HUDEP-2 (cell line): ENCODE measurements around the gene C19orf12.
"Not testable (repeated sequence)": the region's sequence is repeated elsewhere in the genome, so short reads cannot be mapped to it uniquely, and the experiment has no call there.

ENCODE experiments used
- DNase-seq, 76 experiments: peaks; one replicate each; lab custom pipeline; 2025; ENCODE audit not compliant: unreplicated experiment in 76 of 76; lab: John Stamatoyannopoulos, UW

The C19orf12 gene

DNA sequence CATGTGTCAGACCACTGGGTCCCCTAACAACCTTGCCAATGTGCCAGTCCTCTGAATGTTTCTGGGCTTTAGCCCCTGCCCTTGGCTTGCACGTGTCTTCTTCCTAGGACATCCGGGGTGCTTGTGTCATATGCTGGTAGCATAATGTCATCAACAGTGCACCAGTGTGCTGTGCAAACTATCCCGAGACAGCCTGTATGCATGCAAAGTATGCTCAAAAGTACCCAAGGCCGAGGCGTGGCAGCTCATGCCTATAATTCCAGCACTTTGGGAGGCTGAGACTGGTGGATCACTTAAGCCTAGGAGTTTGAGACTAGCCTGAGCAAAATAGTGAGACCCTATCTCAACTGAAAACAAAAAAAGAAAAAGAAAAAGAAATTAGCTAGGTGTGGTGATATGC is 20.8 kb upstream of the C19orf12 start:
- DNase-seq: no peak

DNA sequence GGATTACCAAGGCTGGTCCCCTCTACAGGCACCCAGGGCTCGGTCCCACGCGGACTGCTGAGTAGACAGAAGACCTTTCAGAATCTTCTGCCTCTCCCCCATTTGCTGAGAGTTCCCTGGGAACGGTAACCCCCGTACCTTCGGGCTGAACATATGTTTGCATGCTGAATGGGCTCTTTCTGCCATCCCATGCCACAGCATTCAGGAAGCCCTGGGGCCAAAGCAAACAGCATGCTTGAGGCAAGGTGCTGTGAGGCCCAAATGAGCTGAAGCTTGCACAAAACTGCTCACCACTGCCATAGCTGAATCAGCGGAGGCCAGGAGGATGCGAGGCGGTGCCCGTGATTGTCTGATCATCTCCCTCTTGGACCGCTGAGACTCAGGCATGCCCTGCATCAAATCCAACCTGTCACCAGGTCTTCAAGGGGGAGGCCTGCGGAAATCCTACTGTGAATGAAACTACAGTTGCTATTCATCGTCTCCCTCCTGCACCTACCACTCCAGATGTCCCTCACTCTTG is 16.3 kb upstream of the C19orf12 start:
- DNase-seq: no peak

DNA sequence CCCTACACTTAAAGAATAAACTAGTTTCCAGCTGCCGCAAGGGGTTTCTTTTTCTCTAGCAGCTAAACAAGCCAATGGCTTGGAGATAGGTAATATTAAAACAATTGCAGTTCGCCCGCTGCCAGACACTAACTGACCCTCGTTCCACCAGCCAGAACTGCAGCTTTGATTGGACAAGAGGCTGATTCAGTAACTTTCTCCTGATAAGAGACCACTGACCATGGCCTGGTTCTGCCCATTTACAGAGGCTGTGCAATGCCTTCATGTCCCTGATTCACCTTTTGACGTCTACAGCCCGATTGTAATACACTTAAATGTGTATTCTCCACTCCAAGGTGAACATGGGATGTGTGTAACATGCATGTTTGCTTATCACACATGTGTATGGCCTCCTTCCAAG is 12.8 kb upstream of the C19orf12 start:
- DNase-seq: no peak

DNA sequence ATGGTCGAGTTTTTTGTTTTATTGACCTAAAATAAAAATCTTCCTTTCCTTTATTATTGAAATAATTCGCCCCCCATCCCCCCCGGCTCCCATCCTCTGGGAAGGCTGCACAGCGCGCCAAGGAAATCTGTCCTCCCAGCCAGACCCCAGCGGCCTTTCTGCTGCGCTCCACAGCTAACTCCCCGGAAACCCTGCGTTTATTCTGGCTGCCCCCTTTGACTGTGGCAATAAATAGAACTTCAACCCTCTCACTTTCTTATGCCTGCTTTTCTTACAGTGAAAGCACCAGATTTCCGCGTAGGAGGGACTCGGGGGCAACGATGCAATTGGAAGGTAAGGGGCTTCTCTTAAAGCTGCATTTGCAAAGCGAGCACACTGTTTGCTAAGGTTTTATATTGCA is 9.7 kb upstream of the C19orf12 start:
- no peak for DNase-seq

DNA sequence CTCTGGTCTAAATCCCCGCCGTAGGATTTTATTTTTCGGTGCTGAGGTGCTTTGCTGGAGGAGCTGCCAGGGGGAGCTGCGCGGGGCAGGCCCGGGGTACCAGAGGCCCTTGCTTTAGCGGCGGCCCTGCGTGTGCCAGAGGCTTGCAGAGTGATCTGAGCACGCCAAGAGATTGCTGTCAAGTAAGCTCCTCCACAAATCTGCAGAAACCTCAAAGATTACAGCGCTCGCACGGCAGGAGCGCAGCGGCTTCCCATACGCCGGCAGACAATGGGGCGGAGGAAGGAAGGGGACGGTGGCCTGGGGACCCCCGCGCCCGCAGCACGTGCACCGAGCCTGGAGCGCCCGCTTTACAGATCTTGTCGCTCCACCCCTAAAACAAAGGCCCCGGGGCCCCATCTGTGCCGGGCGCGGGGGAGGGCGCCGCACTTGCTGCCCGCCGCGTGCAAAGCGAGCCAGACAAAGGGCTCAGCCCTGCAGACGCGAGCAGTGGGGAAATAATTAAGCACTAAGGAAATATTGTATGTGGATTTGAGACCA is 9.1 kb upstream of the C19orf12 start:
- no peak for DNase-seq

DNA sequence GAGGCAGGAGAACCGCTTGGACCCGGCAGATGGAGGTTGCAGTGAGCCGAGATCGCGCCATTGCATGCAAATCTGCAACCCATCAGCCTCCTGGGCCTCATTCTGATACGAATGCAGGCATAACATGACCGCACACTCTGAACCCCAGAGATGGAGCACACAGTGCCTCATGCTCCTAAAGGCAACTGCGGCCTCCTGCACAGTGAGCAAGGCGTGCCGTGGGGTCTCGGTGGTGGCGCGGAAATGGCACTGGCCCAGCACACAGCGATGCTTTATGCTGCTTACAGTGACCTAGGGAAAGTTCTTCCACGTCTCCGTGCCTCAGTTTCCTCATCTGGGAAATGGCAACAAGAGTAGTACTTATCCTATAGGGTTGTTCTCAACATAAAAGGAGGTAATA is 2.0 kb upstream of the C19orf12 start:
- no peak for DNase-seq

DNA sequence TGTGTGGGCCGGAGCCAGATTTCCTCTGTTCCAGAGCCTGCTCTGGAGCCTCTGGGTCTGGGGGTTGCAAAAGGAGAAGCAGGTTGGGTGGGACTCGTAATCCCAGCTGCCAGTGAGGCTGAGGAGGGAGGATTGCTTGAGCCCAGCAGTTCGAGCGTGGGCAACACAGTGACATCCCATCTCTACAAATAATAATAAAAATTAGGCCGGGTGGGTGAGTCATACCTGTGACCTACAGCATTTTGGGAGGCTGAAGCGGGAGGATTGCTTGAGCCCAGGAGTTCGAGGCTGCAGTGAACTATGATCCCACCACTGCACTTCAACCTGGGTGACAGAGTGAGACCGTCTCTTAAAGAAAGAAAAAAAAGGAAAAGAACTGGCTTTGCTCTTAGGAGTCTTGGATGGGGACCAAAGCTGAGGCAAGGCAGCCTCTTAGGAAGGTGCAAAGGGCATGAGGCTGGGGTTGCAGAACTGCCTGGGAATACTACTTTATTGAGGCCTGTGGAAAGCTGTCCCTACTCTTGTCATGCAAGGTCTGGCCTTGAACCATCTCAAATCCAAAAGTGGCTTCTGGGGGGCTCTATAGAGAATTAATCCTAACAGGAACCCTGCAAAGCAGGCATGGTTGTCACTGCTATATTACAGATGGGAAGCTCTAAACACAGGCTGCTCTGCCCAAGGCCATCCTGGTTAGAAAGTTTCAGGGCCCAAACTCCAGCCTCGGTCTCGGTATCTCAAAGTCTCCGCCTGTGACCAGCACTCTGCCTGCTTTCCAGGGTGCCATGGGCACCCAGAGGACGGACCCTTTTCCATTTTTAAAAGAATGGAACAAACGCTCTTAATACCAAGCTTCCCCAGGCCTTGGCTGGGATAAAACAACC is 880 bp upstream of the C19orf12 start:
- DNase-seq: peak in 13 of 76 experiments; percentile 20 to 76 (median 42)

DNA sequence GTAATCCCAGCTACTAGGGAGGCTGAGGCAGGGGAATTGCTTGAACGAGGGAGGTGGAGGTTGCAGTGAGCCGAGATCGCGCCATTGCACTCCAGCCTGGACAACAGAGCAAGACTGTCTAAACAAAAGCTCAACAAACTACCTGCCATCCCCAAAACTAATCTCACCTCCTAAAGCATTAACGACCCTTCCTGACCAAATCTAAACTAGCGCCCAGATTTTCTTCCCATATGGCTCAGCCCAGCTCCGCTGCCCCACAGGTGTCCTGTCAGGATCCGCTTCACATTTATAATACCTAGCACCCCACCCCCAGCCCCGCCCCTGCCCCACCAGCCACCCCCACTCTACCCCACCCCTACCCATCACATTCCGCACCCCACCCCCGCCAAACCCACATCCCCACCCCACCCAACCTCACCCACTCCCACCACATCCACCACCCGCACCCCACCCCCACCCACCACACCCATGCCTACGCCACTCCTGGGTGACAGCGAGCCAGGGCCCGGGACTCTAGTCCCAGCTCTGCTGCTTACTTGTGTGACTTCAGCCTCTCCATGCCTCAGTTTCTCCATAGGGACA is 599 bp downstream of the C19orf12 start:
- DNase-seq: peak in 20 of 76 experiments; percentile 19 to 62 (median 32)

DNA sequence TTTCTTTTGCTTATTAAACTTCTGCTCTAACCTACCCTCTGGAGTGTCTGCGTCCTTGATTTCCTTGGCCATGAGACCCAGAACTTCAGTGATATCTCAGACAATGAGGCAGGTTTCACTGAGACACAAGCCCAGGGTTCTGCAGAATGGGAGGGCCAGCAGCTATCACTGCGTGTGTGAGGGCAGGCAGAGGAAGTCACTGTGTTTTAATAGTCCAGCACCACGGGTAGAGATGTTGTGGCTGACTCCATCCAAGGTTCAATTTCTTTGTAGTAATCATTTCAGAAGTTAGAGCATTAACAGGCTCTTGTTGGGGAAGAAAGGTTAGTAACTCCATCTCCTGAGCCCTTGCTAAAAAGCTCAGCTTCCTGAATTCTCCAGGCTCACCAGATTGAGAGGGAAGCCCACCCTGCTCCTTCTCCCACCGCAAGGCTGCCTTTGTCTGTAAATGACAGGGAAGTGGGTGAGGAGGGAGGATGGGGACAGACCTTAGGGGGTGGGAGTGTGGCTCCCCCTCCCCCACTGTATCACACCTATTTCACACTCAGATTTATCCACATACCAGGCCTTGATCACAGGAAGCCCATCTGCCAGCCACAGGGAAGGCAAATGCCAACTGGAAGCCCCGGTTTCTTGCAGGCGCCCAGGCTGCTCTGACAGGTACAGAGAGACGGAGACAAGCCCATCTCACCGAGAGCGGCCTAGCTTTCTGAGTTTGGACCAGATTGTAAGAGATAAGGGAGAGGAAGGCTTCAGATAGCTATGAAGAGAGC is 2.1 kb downstream of the C19orf12 start:
- DNase-seq: no peak

DNA sequence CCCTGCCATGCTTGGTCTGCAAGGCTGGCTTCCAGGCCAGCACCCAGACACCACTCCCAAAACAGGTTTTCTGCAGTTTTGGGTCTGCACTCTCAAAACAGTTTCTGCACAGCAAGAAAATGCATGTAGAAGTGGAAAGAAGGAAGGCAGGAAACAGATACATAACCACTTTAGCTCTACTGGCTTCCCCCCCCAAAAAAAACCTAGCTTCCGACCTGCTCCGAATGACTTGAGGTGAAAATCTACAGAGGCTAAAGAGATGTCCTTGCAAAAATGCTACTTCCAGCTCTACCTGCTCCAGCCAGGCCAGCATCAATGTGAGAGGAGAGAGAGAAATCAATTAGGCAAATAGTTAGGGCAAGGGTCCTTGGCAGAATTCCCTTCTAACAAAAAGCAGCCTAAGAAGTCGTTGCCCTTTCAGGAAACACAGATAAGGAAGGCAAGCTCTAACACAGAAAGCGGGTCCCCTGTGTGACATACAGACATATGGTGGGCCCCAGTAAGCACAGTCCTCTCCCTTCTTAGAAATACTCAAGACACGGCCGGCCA is 3.4 kb downstream of the C19orf12 start:
- DNase-seq: no peak

DNA sequence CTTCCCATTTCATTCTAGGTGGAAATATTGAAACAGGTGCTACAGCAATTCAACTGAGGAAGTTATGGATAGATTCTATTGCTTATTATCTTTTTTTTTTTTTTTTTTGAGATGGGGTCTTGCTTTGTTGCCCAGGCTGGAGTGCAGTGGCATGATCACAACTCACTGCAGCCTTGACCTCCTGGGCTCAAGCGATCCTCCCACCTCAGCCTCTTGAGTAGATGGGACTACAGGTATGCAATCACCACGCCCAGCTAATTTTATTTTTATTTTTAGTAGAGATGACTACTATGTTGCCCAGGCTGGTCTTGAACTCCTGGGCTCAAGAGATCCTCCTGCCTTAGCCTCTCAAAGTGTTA is 5.6 kb downstream of the C19orf12 start:
- DNase-seq: not testable (repeated sequence)

DNA sequence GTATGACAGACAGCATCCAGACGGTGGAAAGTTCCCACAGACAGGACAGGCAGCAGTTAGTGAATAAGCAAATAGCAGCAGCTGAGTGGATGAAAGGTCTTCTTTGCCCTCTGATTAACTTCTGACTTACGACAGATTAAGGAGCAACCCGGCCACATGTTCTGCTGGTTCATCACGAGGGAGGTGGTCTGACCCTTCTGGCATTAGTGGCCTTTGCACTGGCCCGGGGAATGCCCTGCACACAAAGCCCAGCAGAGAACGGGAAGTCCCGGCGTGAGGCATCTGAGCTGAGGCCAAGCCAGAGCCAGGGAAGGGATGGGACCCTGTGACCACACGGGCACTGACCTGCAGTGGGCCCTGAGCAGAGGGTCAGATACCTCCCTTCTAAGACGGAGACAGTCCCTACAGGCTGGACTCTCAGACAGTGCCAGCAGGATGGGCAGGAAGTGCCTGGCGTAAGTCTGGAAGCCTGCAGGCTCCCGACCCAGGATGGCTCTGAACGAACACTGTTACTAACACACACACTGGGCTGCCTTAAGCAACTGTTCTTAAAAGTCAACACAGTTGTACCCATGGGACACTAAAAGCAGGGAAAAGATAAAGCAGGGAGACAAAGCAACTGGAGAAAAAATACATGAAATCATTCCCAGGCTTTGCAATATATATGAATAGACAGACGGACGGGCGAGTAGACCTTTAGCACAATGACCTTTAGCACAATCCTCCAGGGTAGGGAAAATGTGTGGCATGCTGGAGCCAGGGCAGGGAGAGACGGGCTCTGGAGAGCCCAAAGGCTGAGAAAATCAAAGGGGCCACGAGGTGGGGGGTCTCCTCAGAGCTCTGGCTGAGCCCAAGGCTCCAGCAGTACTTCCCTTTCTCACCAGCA is 6.3 kb downstream of the C19orf12 start:
- DNase-seq: no peak

DNA sequence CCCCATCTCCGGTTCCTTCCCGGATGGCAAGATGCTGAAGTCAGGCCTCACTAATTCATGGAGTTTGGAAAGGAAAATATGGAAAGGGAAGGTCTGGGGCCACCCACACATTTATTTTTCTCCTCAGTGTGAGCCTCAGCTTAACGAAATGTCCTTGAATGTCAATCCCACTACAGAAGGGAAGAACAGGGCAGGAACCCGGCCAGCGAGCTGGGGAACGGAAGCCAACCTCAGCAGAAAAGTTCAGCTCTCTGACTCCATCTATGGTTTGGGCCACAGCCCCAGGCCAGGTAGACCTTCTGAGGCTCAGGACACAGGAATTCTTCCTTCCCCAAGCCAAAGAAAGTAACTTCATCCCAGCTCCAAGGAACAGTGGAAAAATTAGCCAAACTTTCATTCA is 8.4 kb downstream of the C19orf12 start:
- DNase-seq: no peak

DNA sequence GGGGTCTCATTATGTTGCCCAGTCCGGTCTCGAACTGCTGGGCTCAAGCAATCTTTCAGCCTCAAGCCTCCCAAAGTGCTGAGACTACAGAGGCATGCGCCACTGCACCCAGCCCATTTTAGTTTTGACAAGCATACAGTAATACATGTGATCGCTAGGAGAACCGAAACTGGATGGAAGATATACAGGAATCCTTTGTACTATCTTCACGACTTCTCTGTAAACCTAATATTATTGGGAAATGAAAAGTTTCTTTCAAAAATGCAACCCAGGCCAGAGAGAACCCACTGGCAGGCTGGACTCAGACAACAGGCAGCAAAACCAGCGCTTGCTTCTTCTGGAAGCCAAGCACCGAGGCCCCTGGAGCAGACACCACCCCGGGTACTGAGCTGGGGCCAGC is 9.4 kb downstream of the C19orf12 start:
- no peak for DNase-seq

DNA sequence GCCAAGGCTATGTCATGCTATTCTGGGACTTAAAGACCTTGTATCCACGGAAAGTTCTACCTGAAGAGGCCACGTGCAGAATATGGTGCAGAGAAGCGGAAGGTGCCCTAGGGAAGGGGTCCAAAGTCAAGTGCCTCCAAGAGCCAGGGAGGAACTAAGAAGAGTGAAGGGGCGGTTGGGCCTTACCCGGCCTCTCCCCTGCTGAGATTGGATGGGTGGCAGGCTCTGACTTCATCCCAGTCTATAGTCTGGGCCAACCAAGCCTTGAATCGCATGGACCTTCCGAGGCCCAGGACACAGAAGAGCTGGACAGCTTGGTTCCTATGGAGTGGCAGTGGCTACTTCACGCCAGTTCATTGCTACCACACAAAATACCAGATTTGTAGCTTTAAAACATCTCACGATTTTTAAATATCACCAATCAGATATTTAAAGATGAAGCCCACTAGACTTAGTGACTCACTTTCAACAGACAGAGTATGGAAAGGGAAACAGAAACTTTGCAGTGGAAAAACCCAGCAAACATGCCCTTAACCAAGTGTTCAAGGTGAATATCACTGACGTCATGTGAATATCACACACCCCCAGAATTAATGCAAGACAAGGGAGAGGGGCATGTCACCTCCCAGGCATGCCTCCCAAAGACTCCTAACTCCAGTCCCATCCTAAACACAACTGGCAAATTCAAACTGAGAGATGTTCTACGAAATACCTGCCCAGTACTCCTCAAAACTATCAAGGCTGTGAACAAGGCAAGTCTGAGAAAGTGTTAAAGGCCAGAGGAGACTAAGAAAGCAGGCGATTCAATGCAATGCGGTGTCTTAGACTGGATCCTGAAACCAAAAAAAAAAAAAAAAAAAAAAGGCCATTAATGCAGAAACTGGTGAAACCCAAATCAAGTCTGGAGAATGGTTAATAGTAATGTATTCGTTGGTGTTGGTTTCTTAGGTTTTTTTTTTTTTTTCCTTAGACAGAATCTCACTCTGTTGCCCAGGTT is 10.2 kb downstream of the C19orf12 start:
- DNase-seq: no peak

DNA sequence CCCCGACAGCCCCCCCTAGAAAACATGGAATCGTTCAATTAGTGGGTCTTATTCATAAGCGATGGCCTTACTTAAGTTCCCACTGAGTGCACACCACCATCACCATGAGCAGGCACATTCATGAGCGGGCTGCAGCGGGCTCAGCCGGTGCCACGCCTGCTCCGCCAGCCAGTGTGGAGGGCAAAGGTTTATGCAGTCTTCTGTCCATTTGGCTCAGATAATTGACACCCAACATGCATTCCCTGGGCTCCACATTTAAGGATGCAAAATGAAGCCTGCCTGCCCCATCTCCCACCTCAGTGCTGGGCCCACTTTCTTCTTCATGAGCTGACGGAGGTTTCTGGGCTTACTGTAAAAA is 12.1 kb downstream of the C19orf12 start:
- DNase-seq: no peak

DNA sequence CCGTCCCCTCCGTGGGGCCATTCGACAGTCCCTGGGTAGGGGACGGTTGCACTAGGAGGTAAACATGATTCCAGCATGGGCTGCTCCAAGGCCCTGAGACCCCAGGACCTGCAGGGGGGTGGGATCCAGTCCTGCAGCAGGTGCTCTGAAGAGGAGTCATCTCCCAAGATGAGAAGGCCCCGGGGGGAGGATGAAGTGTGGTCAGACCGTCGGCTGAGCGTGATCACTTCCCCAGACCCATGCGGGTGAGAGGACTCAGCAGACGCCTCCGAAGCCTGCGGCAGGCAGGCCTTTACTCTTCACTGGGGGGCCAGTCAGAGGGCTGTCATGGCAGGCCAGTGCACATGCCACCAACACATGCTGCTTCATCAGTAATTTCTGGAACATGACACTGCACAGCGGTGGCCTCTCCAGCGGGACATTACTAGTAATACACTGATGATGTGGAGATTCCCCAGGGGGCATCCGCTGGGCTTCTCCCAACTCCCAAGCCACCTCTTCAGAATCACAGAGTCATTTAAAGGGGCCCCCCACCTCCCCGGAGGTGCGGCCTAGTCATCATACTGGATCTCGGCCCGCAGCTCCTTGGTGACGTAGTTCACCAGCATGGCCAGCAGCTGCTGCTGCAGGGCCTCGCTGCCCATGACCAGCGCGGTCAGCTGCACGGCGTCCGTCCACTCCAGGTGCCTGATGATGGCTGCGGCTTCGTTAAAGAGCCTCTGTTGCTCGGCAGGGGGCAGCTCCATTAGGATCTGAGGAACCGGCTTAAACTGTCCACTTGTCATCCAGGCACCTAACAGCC is 12.7 kb downstream of the C19orf12 start:
- DNase-seq: no peak

DNA sequence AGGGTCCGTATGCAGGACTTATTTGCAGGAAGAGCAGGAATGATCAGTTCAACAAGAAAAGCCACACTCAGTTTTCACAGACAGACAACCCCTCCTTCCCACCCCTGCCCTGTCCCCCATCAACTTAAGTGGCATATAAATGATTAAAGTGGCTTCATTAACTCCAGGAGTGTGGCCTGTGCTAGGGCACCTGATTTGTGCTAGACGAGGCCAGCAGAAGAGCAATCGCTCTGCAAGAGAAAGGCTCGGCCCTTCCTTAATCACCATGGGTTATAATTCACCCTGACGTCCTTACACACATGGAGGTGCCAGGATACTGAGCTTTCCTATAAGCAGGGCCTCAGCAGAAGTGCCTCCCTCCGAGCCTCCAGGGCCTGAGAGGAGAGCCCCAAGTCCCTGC is 14.6 kb downstream of the C19orf12 start:
- no peak for DNase-seq
